ENCODE results near the gene KCNMB2.

DNA sequence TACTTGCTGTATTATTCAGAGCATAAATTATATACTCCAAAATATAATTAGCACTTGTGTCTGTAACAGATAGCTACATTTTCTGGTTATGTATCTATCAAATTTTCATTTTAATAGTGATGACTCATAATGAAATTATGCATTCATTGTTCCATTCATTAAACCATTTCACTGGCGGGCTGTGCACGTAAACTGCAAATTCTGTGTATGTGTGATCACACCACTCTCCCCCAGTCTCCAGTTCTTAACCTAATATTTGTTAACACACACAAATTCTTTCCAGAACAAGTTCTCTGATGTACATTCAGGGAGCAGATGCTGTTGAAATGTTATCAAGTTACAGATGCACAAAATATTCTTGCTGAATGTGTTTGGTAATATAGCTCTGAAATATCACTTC, 3.8 kb upstream of the KCNMB2 start:
- TF ChIP-seq CHD2 (IDR thresholded peaks at IDR 0.05; ENCODE audit: low read length, partially characterized antibody) (no peak), MAFK (IDR thresholded peaks at IDR 0.05; ENCODE audit: partially characterized antibody) (no peak), CEBPB (IDR thresholded peaks at IDR 0.05) (no peak)
- TF ChIP-seq, protein P1, sequence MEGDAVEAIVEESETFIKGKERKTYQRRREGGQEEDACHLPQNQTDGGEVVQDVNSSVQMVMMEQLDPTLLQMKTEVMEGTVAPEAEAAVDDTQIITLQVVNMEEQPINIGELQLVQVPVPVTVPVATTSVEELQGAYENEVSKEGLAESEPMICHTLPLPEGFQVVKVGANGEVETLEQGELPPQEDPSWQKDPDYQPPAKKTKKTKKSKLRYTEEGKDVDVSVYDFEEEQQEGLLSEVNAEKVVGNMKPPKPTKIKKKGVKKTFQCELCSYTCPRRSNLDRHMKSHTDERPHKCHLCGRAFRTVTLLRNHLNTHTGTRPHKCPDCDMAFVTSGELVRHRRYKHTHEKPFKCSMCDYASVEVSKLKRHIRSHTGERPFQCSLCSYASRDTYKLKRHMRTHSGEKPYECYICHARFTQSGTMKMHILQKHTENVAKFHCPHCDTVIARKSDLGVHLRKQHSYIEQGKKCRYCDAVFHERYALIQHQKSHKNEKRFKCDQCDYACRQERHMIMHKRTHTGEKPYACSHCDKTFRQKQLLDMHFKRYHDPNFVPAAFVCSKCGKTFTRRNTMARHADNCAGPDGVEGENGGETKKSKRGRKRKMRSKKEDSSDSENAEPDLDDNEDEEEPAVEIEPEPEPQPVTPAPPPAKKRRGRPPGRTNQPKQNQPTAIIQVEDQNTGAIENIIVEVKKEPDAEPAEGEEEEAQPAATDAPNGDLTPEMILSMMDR (IDR thresholded peaks at IDR 0.05): no peak

Data from A549 (cell line).